HG03439 (cell line): ENCODE results near the gene GSTM1.
"Not testable (repeated sequence)": the region's sequence is repeated elsewhere in the genome, so short reads cannot be mapped to it uniquely, and the experiment has no call there.

Experiments used
- ATAC-seq: cut with Tn5 transposase; IDR thresholded peaks from one replicate; pipeline ENCODE4 v1.9.1; 2021; ENCODE audit warnings: mild to moderate bottlenecking, moderate library complexity; ENCODE audit not compliant: unreplicated experiment

GSTM1 gene

GRCh38 chr1:109659997-109660690 is 27.5 kb upstream of the GSTM1 start:
- no peak for ATAC-seq

- not testable (repeated sequence) for ATAC-seq
Measured at GRCh38 chr1:109660691-109661026, 27.0 kb upstream of the GSTM1 start.

DNA sequence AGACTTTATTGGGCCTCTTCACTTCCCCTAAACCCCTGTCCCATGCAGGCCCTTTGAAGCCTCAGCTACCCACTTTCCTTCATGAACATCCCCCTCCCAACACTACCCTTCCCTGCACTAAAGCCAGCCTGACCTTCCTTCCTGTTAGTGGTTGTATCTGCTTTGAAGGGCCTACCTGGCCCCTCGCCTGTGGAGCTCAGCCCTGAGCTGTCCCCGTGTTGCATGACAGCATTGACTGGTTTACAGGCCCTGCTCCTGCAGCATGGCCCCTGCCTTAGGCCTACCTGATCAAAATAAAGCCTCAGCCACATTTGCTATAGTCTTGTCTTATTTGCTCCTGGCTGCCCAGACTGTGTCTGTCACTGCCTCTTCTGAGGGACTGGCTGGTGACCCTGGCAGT is 26.2 kb upstream of the GSTM1 start:
- no peak for ATAC-seq

GRCh38 chr1:109664671-109665070 is 22.9 kb upstream of the GSTM1 start:
- no peak for ATAC-seq

DNA sequence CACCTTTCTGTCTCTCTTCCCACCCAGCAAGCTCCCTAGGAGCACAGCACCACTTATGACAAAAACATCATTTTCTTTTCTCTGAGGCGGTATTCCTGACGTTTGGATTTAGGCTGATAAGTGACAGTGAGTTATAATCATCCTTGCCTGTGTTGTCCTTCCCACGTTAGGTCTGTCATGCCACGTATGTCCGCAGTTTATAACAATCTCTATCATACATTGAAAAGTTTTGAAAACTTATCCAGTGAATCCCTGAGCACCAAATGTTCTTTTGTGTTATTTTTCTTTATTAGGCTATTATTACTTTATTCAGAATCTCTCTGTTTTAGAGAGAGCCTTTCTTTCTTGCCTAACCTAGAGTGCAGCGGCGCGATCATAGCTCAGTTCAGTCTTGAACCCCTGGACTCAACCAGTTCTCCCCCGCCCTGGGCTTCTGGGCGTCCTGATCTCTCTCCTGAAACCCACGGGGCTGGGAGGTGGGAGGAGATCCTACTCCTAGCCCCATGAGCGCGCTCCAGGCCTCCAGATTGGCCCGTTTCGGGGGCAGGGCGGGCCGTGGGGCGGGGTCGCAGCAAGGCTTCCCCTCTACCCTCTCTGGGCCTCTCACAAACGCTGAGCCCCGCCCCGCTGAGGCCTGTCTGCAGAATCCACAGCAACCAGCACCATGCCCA is 20.0 kb upstream of the GSTM1 start, which contains the start of gene GSTM2:
GSTM2 (plus strand) TSS at position 606 of the 671 bp plus-strand sequence; CDS start at position 665, 59 bp downstream.
- ATAC-seq: no peak

- ATAC-seq: no peak
Measured at GRCh38 chr1:109668123-109668775, 19.4 kb upstream of the GSTM1 start.

DNA sequence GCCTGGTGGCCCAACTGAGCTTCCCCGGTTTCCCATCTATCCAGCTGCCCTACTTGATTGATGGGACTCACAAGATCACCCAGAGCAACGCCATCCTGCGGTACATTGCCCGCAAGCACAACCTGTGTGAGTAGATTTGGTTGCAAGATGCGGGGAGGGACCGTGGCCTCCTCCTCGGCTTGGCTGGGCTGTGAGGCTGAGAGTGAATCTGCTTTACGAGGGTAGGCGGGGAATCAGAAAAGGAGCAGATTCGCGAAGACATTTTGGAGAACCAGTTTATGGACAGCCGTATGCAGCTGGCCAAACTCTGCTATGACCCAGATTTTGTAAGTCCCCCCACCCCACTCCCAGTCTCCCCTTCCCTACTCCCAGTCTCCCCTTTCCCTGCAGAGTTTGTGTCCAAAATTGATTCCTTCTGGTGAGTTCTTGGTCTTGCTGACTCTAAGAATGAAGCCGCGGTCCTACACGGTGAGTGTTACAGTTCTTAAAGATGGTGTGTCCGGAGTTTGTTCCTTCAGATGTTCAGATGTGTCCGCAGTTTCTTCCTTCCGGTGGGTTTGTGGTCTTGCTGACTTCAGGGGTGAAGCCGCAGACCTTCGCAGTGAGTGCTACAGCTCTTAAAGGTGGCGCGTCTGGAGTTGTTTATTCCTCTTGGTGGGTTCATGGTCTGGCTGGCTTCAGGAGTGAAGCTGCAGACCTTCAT is 18.2 kb upstream of the GSTM1 start:
- no peak for ATAC-seq

GRCh38 chr1:109669949-109670302 is 17.7 kb upstream of the GSTM1 start:
- not testable (repeated sequence) for ATAC-seq

DNA sequence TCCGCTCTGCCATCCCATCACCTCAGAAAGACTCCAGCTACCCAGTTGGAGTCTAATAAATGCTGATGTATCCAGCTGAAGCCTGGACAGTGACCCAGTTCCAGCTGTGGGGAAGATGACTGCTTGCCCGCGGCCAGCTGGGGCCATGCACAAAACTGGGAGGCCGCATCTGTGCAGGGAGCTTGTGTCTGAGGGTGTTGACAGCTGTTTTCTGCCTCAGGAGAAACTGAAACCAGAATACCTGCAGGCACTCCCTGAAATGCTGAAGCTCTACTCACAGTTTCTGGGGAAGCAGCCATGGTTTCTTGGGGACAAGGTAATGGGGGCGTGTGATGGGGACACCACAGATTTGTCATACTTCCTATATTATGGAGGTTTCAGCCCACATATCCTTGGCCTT is 16.6 kb upstream of the GSTM1 start:
- no peak for ATAC-seq

GRCh38 chr1:109673861-109674260 is 13.8 kb upstream of the GSTM1 start:
- not testable (repeated sequence) for ATAC-seq

- not testable (repeated sequence) for ATAC-seq
Measured at GRCh38 chr1:109676683-109677381, 10.8 kb upstream of the GSTM1 start.

DNA sequence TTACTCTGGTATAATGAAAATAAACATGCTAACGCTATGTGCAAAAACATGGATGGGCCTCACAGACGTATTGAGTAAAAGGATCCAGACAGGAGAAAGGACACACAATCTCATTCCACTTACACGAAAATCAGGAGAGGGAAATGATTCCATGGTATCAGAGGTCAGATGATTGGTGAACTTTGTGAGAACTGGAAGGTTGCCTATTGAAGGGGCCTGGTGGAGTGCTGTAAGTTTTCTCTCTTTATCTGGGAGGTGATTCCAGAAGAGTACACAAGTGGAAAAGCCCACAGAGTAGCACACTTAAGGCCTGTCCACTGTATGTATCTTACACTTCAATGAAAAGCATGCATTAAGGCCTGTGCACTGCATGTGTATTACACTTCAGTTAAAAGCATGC is 10.2 kb upstream of the GSTM1 start:
- no peak for ATAC-seq

- not testable (repeated sequence) for ATAC-seq
Measured at GRCh38 chr1:109678637-109679036, 9.0 kb upstream of the GSTM1 start.

DNA sequence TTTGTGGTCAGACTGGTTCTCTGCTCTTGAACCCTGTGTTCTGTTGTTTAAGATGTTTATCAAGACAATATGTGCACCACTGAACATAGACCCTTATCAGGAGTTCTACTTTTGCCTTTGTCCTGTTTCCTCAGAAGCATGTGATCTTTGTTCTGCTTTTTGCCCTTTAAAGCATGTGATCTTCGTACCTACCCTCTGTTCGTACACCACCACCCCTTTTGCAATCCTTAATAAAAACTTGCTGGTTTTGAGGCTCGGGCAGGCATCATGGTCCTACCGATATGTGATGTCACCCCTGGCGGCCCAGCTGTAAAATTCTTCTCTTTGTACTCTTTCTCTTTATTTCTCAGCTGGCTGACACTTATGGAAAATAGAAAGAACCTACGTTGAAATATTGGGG is 2.8 kb upstream of the GSTM1 start:
- not testable (repeated sequence) for ATAC-seq

DNA sequence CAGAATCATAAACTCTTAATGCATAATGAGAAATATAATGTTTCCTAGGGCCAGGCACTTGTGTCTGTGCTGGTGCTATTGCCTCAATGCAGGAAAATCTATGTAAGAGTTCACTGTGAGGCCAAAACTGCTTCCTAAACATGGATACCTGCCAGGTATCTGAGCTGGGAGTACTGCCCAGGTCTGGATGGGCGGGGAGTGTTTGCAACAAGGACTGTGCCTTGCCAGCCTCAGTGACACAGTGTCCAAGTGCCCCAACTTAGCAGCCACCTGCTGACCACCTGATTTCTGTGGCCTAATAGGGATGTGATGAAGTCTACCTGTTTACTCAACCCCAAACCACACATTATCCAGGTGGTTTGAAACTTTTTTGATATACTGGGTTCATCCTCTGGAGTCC is 2.2 kb upstream of the GSTM1 start:
- ATAC-seq: not testable (repeated sequence)

GRCh38 chr1:109685890-109686289 is 1.7 kb upstream of the GSTM1 start:
- ATAC-seq: not testable (repeated sequence)

DNA sequence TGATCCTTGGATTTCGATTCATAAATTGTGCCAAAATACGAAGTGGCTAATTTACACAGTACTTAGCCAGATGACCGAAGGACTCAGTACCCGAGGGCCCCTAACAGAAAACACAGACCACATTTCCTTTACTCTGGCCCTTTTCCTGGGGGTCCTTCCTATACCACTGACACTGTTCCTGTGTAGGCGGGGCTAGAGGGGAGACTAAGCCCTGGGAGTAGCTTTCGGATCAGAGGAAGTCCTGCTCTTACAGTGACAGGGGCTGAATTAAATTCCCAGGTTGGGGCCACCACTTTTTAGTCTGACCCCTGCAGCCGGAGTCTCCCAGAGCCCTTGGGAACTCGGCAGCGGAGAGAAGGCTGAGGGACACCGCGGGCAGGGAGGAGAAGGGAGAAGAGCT is 508 bp upstream of the GSTM1 start:
- not testable (repeated sequence) for ATAC-seq

- ATAC-seq: no peak
Measured at GRCh38 chr1:109689844-109690405, 2.3 kb downstream of the GSTM1 start.

- ATAC-seq: no peak
Measured at GRCh38 chr1:109691759-109692158, 4.1 kb downstream of the GSTM1 start.

DNA sequence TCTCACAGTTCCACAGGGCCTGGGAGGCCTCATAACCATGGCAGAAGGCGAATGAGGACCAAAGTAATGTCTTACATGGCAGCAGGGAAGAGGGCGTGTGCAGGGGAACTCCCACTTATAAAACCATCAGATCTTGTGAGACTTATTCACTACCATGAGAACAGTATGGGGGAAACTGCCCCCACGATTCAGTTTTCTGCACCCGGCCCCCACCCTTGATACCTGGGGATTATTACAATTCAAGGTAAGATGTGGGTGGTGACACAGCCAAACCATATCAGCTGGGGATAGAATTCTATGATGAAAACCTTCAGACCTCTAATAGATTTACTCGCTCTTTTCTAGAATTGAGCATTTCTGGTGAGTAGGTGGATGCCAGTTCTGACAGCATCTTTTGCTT is 6.8 kb downstream of the GSTM1 start:
- not testable (repeated sequence) for ATAC-seq

- ATAC-seq: not testable (repeated sequence)
Measured at GRCh38 chr1:109695138-109695537, 7.5 kb downstream of the GSTM1 start.
